Esophagus (tissue), 2 donors: ENCODE measurements around the gene EGFL6. TPM values are rescaled to one million over a fixed set of nuclear protein-coding genes. Genes with fewer than 3 reads are reported as not detected.
A peak's percentile ranks its signal among the peaks of the same experiment; 100 is the strongest.
"Not testable (repeated sequence)": the region's sequence is repeated elsewhere in the genome, so short reads cannot be mapped to it uniquely, and the experiment has no call there.

Experiments used
- H3K27ac ChIP-seq, 2 donors: one replicate each; pipeline ENCODE4 v1.5.1; 2013; ENCODE audit warnings: low read depth in 2 of 2, mild to moderate bottlenecking in 2 of 2, inconsistent platforms in 1 of 2, low read length in 1 of 2, moderate library complexity in 1 of 2
- H3K27me3 ChIP-seq, 2 donors: one replicate each; pipeline ENCODE4 v1.6.1; 2013; ENCODE audit warnings: low read length in 2 of 2, control low read depth in 1 of 2, mild to moderate bottlenecking in 1 of 2; ENCODE audit not compliant: insufficient read depth in 2 of 2, control insufficient read depth in 1 of 2
- H3K36me3 ChIP-seq, 2 donors: one replicate each; pipeline ENCODE4 v1.6.1; 2013; ENCODE audit warnings: low read length in 1 of 2; ENCODE audit not compliant: control insufficient read depth in 2 of 2, insufficient read depth in 2 of 2
- H3K4me1 ChIP-seq, 2 donors: one replicate each; pipeline ENCODE4 v1.6.1; 2013; ENCODE audit warnings: low read length in 1 of 2; ENCODE audit not compliant: control insufficient read depth in 2 of 2, insufficient read depth in 2 of 2
- H3K4me3 ChIP-seq, 2 donors: one replicate each; pipeline ENCODE4 v1.5.1; 2013; ENCODE audit warnings: low read length in 2 of 2, mild to moderate bottlenecking in 2 of 2, low read depth in 1 of 2, moderate library complexity in 1 of 2
- H3K9me3 ChIP-seq, 2 donors: one replicate each; pipeline ENCODE4 v1.6.1; 2013; ENCODE audit warnings: mild to moderate bottlenecking in 2 of 2, low read depth in 1 of 2, low read length in 1 of 2, moderate library complexity in 1 of 2; ENCODE audit not compliant: control insufficient read depth in 2 of 2, insufficient read depth in 1 of 2
- WGBS, 2 donors: extraction: QIAGEN DNeasy Blood & Tissue Kit; methylation state at CpG; one replicate each; pipeline ENCODE4 v1.1.7; 2013; 5-methylcytosine and 5-hydroxymethylcytosine counted together
- polyA plus RNA-seq, 2 donors: library from polyadenylated mRNA; stranded (reverse); fragments of 200-250 nt; gene quantifications; one replicate each; pipeline ENCODE4 v1.2.3, GENCODE V29; 2013
- donor health status: healthy with polysubstance abuse.
- donor health status: Bipolar disorder and iron deficiency.

Gene EGFL6
- polyA plus RNA-seq, 2 donors = 3.0 to 3.1 TPM

GRCh38 chrX:13647709-13648212 is 78.4 kb downstream of the EGFL6 start:
- Histone ChIP-seq H3K4me3 (no peak overlapping the region), H3K27ac (peak overlapping the region in 1 of 2 donors; percentile 65), H3K9me3 (peaks cover 0 to 2% of the 10 kb centered on the region in 2 donors), H3K27me3 (no peaks in the 10 kb centered on the region), H3K36me3 (no peaks in the 10 kb centered on the region), H3K4me1 (no peaks in the 10 kb centered on the region)
- WGBS, 2 donors = 36 to 43% methylated on average over 8 of the region's 8 CpGs

GRCh38 chrX:13648336-13648735 is 78.9 kb downstream of the EGFL6 start:
- H3K27ac ChIP-seq, H3K4me3 ChIP-seq, H3K4me1 ChIP-seq, H3K36me3 ChIP-seq, H3K27me3 ChIP-seq, H3K9me3 ChIP-seq: not testable (repeated sequence)
- 78 to 87% methylated on average over 2 of the region's 2 CpGs for WGBS, 2 donors

GRCh38 chrX:13649838-13650237 is 80.4 kb downstream of the EGFL6 start:
- H3K4me3 ChIP-seq = no peak overlapping the region
- H3K36me3 ChIP-seq = no peaks in the 10 kb centered on the region
- no peaks in the 10 kb centered on the region for H3K4me1 ChIP-seq
- no peak overlapping the region for H3K27ac ChIP-seq
- 60 to 72% methylated on average over 5 of the region's 5 CpGs for WGBS, 2 donors
- peaks cover 0 to 2% of the 10 kb centered on the region in 2 donors for H3K9me3 ChIP-seq
- H3K27me3 ChIP-seq = no peaks in the 10 kb centered on the region

- WGBS, 2 donors = 94 to 100% methylated on average over 1 of the region's 1 CpG
- Histone ChIP-seq H3K4me1 (no peaks in the 10 kb centered on the region), H3K27ac (no peak overlapping the region), H3K4me3 (no peak overlapping the region), H3K27me3 (no peaks in the 10 kb centered on the region), H3K36me3 (no peaks in the 10 kb centered on the region), H3K9me3 (peaks cover 0 to 2% of the 10 kb centered on the region in 2 donors)
Observed at GRCh38 chrX:13650318-13650717, 80.9 kb downstream of the EGFL6 start.

GRCh38 chrX:13651150-13651549 is 81.7 kb downstream of the EGFL6 start:
- Histone ChIP-seq H3K27me3 (no peaks in the 10 kb centered on the region), H3K9me3 (peaks cover 0 to 2% of the 10 kb centered on the region in 2 donors), H3K27ac (no peak overlapping the region), H3K36me3 (no peaks in the 10 kb centered on the region), H3K4me1 (no peaks in the 10 kb centered on the region), H3K4me3 (no peak overlapping the region)
- 47 to 62% methylated on average over 3 of the region's 3 CpGs for WGBS, 2 donors

- WGBS, 2 donors = 29 to 38% methylated on average over 7 of the region's 7 CpGs
- H3K27ac ChIP-seq = peak overlapping the region; percentile 65 to 69
- H3K4me3 ChIP-seq = peak overlapping the region in 1 of 2 donors; percentile 60
Observed at GRCh38 chrX:13652287-13652793, 82.9 kb downstream of the EGFL6 start.

GRCh38 chrX:13652850-13653693 is 83.7 kb downstream of the EGFL6 start, which contains the start of gene TCEANC:
TSS of gene TCEANC (plus strand) at chrX:13653141. CDS start at chrX:13662509, 9,368 bp downstream.
- no peaks in the 10 kb centered on the region for H3K4me1 ChIP-seq
- H3K9me3 ChIP-seq = peaks cover 0 to 2% of the 10 kb centered on the region in 2 donors
- peak within 1 kb of the TSS; percentile 96 to 97 for H3K27ac ChIP-seq
- H3K4me3 ChIP-seq = peak within 1 kb of the TSS; percentile 60 to 74
- H3K27me3 ChIP-seq = no peaks in the 10 kb centered on the region
- WGBS, 2 donors = 0 to 5% methylated on average over 49 to 54 of the region's 54 CpGs
- H3K36me3 ChIP-seq = no peaks in the 10 kb centered on the region

More at GRCh38 chrX:13652287-13652793, 82.9 kb downstream of the EGFL6 start:
- Histone ChIP-seq H3K36me3 (no peaks in the 10 kb centered on the region), H3K27me3 (no peaks in the 10 kb centered on the region), H3K4me1 (no peaks in the 10 kb centered on the region), H3K9me3 (peaks cover 0 to 2% of the 10 kb centered on the region in 2 donors)

GRCh38 chrX:13654116-13654515 is 84.7 kb downstream of the EGFL6 start:
- no peaks in the 10 kb centered on the region for H3K27me3 ChIP-seq
- no peak overlapping the region for H3K4me3 ChIP-seq
- peaks cover 0 to under 1% of the 10 kb centered on the region in 2 donors for H3K9me3 ChIP-seq
- H3K4me1 ChIP-seq = no peaks in the 10 kb centered on the region
- no peak overlapping the region for H3K27ac ChIP-seq
- H3K36me3 ChIP-seq = no peaks in the 10 kb centered on the region

- Histone ChIP-seq H3K27me3 (no peaks in the 10 kb centered on the region), H3K36me3 (no peaks in the 10 kb centered on the region), H3K27ac (no peak overlapping the region), H3K9me3 (no peaks in the 10 kb centered on the region), H3K4me3 (no peak overlapping the region), H3K4me1 (no peaks in the 10 kb centered on the region)
- WGBS, 2 donors = 89 to 90% methylated on average over 3 of the region's 3 CpGs
Observed at GRCh38 chrX:13655674-13656073, 86.3 kb downstream of the EGFL6 start.
